Measurements from ENCODE around the gene PRICKLE1.
"Not testable (repeated sequence)": the region's sequence is repeated elsewhere in the genome, so short reads cannot be mapped to it uniquely, and the experiment has no call there.

The PRICKLE1 gene

GRCh38 chr12:42557586-42558172 is 31.9 kb downstream of the PRICKLE1 start:
- Mint-ChIP-seq H3K27me3 (no peaks in the 10 kb centered on the region), H3K36me3 (no peaks in the 10 kb centered on the region), H3K4me3 (no peak overlapping the region), H3K27ac (no peak overlapping the region), H3K4me1 (no peaks in the 10 kb centered on the region), H3K9me3 (no peaks in the 10 kb centered on the region)
- no peak for ATAC-seq (ENCODE audit: low read depth)
- DNase-seq (ENCODE audit: low spot score in 2 of 2) = no peak

GRCh38 chr12:42556917-42557316 is 32.6 kb downstream of the PRICKLE1 start:
- H3K27ac Mint-ChIP-seq = no peak overlapping the region
- H3K4me3 Mint-ChIP-seq = no peak overlapping the region
- H3K36me3 Mint-ChIP-seq = no peaks in the 10 kb centered on the region
- ATAC-seq (ENCODE audit: low read depth) = no peak
- no peaks in the 10 kb centered on the region for H3K9me3 Mint-ChIP-seq
- no peaks in the 10 kb centered on the region for H3K4me1 Mint-ChIP-seq
- DNase-seq (ENCODE audit: low spot score in 2 of 2) = no peak
- peaks cover 1% of the 10 kb centered on the region for H3K27me3 Mint-ChIP-seq

GRCh38 chr12:42552822-42553221 is 36.7 kb downstream of the PRICKLE1 start:
- H3K27me3 Mint-ChIP-seq = peaks cover 14% of the 10 kb centered on the region
- H3K27ac Mint-ChIP-seq = no peak overlapping the region
- no peak for ATAC-seq (ENCODE audit: low read depth)
- DNase-seq (ENCODE audit: low spot score in 2 of 2) = no peak
- H3K4me1 Mint-ChIP-seq = no peaks in the 10 kb centered on the region
- no peak overlapping the region for H3K4me3 Mint-ChIP-seq
- H3K9me3 Mint-ChIP-seq = no peaks in the 10 kb centered on the region
- H3K36me3 Mint-ChIP-seq = no peaks in the 10 kb centered on the region

- H3K27me3 Mint-ChIP-seq = peaks cover 14% of the 10 kb centered on the region
- H3K27ac Mint-ChIP-seq = no peak overlapping the region
- ATAC-seq (ENCODE audit: low read depth) (no peak), DNase-seq (ENCODE audit: low spot score in 2 of 2) (no peak)
- no peaks in the 10 kb centered on the region for H3K4me1 Mint-ChIP-seq
- no peaks in the 10 kb centered on the region for H3K36me3 Mint-ChIP-seq
- no peaks in the 10 kb centered on the region for H3K9me3 Mint-ChIP-seq
- no peak overlapping the region for H3K4me3 Mint-ChIP-seq
Observed at GRCh38 chr12:42550800-42551199, 38.7 kb downstream of the PRICKLE1 start.

GRCh38 chr12:42546709-42547108 is 42.8 kb downstream of the PRICKLE1 start:
- Mint-ChIP-seq H3K4me1 (no peaks in the 10 kb centered on the region), H3K27ac (no peak overlapping the region), H3K4me3 (no peak overlapping the region), H3K27me3 (peaks cover 13% of the 10 kb centered on the region), H3K9me3 (no peaks in the 10 kb centered on the region), H3K36me3 (no peaks in the 10 kb centered on the region)
- no peak for DNase-seq (ENCODE audit: low spot score in 2 of 2)
- ATAC-seq (ENCODE audit: low read depth) = no peak

GRCh38 chr12:42541965-42542364 is 47.6 kb downstream of the PRICKLE1 start:
- Mint-ChIP-seq H3K4me3 (no peak overlapping the region), H3K36me3 (no peaks in the 10 kb centered on the region), H3K27me3 (peaks cover 5% of the 10 kb centered on the region), H3K27ac (no peak overlapping the region), H3K4me1 (no peaks in the 10 kb centered on the region), H3K9me3 (no peaks in the 10 kb centered on the region)
- no peak for DNase-seq (ENCODE audit: low spot score in 2 of 2)
- ATAC-seq (ENCODE audit: low read depth) = no peak

GRCh38 chr12:42541308-42541707 is 48.2 kb downstream of the PRICKLE1 start:
- not testable (repeated sequence) for H3K4me1 Mint-ChIP-seq; ATAC-seq (ENCODE audit: low read depth); DNase-seq (ENCODE audit: low spot score in 2 of 2); H3K9me3 Mint-ChIP-seq; H3K4me3 Mint-ChIP-seq; H3K27ac Mint-ChIP-seq; H3K36me3 Mint-ChIP-seq; H3K27me3 Mint-ChIP-seq

GRCh38 chr12:42539696-42540095 is 49.9 kb downstream of the PRICKLE1 start:
- Mint-ChIP-seq H3K4me3 (no peak overlapping the region), H3K27ac (no peak overlapping the region), H3K4me1 (no peaks in the 10 kb centered on the region), H3K9me3 (no peaks in the 10 kb centered on the region), H3K27me3 (peaks cover 11% of the 10 kb centered on the region), H3K36me3 (no peaks in the 10 kb centered on the region)
- DNase-seq (ENCODE audit: low spot score in 2 of 2) (no peak), ATAC-seq (ENCODE audit: low read depth) (no peak)

GRCh38 chr12:42538203-42538602 is 51.3 kb downstream of the PRICKLE1 start:
- ATAC-seq (ENCODE audit: low read depth) (no peak), DNase-seq (ENCODE audit: low spot score in 2 of 2) (no peak)
- H3K9me3 Mint-ChIP-seq = no peaks in the 10 kb centered on the region
- H3K4me1 Mint-ChIP-seq = no peaks in the 10 kb centered on the region
- H3K27me3 Mint-ChIP-seq = peaks cover 19% of the 10 kb centered on the region
- H3K36me3 Mint-ChIP-seq = no peaks in the 10 kb centered on the region
- H3K27ac Mint-ChIP-seq = no peak overlapping the region
- no peak overlapping the region for H3K4me3 Mint-ChIP-seq

- Mint-ChIP-seq H3K27ac (no peak overlapping the region), H3K27me3 (peaks cover 16% of the 10 kb centered on the region), H3K4me1 (no peaks in the 10 kb centered on the region), H3K36me3 (no peaks in the 10 kb centered on the region), H3K4me3 (no peak overlapping the region), H3K9me3 (no peaks in the 10 kb centered on the region)
- DNase-seq (ENCODE audit: low spot score in 2 of 2) = no peak
- no peak for ATAC-seq (ENCODE audit: low read depth)
Observed at GRCh38 chr12:42534184-42534838, 55.2 kb downstream of the PRICKLE1 start.

GRCh38 chr12:42530284-42530683 is 59.3 kb downstream of the PRICKLE1 start:
- DNase-seq (ENCODE audit: low spot score in 2 of 2) (no peak), ATAC-seq (ENCODE audit: low read depth) (no peak)
- H3K36me3 Mint-ChIP-seq = no peaks in the 10 kb centered on the region
- H3K4me1 Mint-ChIP-seq = peaks cover 2% of the 10 kb centered on the region
- peaks cover 15% of the 10 kb centered on the region for H3K27me3 Mint-ChIP-seq
- no peak overlapping the region for H3K27ac Mint-ChIP-seq
- no peak overlapping the region for H3K4me3 Mint-ChIP-seq
- H3K9me3 Mint-ChIP-seq = no peaks in the 10 kb centered on the region

GRCh38 chr12:42525444-42525843 is 64.1 kb downstream of the PRICKLE1 start:
- ATAC-seq (ENCODE audit: low read depth) = no peak
- H3K27ac Mint-ChIP-seq = no peak overlapping the region
- peaks cover 2% of the 10 kb centered on the region for H3K4me1 Mint-ChIP-seq
- H3K9me3 Mint-ChIP-seq = no peaks in the 10 kb centered on the region
- peaks cover 5% of the 10 kb centered on the region for H3K27me3 Mint-ChIP-seq
- no peaks in the 10 kb centered on the region for H3K36me3 Mint-ChIP-seq
- H3K4me3 Mint-ChIP-seq = no peak overlapping the region
- no peak for DNase-seq (ENCODE audit: low spot score in 2 of 2)

- Mint-ChIP-seq H3K36me3 (no peaks in the 10 kb centered on the region), H3K9me3 (no peaks in the 10 kb centered on the region), H3K4me1 (peaks cover 2% of the 10 kb centered on the region), H3K4me3 (no peak overlapping the region), H3K27ac (no peak overlapping the region), H3K27me3 (peaks cover 5% of the 10 kb centered on the region)
- ATAC-seq (ENCODE audit: low read depth) (no peak), DNase-seq (ENCODE audit: low spot score in 2 of 2) (no peak)
Observed at GRCh38 chr12:42524716-42525115, 64.8 kb downstream of the PRICKLE1 start.

- no peaks in the 10 kb centered on the region for H3K36me3 Mint-ChIP-seq
- H3K9me3 Mint-ChIP-seq = peaks cover 3% of the 10 kb centered on the region
- ATAC-seq (ENCODE audit: low read depth) (peak; percentile 57), DNase-seq (ENCODE audit: low spot score in 2 of 2) (no peak)
- no peak overlapping the region for H3K4me3 Mint-ChIP-seq
- H3K27me3 Mint-ChIP-seq = peaks cover 3% of the 10 kb centered on the region
- no peak overlapping the region for H3K27ac Mint-ChIP-seq
- no peaks in the 10 kb centered on the region for H3K4me1 Mint-ChIP-seq
Observed at GRCh38 chr12:42516573-42516972, 73.0 kb downstream of the PRICKLE1 start.

- H3K4me3 Mint-ChIP-seq = no peak overlapping the region
- no peak for ATAC-seq (ENCODE audit: low read depth)
- H3K36me3 Mint-ChIP-seq = no peaks in the 10 kb centered on the region
- H3K27ac Mint-ChIP-seq = no peak overlapping the region
- no peak for DNase-seq (ENCODE audit: low spot score in 2 of 2)
- H3K9me3 Mint-ChIP-seq = peaks cover 3% of the 10 kb centered on the region
- H3K27me3 Mint-ChIP-seq = no peaks in the 10 kb centered on the region
- H3K4me1 Mint-ChIP-seq = no peaks in the 10 kb centered on the region
Observed at GRCh38 chr12:42511656-42512055, 77.9 kb downstream of the PRICKLE1 start.

Data from memory B cell (primary cell).